ENCODE measurements around the gene YPEL5. TPM values are rescaled to one million over a fixed set of nuclear protein-coding genes. Genes with fewer than 3 reads are reported as not detected.
"Not testable (repeated sequence)": the region's sequence is repeated elsewhere in the genome, so short reads cannot be mapped to it uniquely, and the experiment has no call there.

The YPEL5 gene
- total RNA-seq (2012; rRNA removed): 29.3 and 31.2 TPM in 2 replicates

GRCh38 chr2:30146337-30147195 is at the start of gene YPEL5:
Gene YPEL5 (plus strand): TSS chr2:30147007. CDS start chr2:30156652, 9,645 bp downstream.
- peak within 1 kb of the TSS; percentile 99 for H3K9ac ChIP-seq (ENCODE audit: low read depth, low read length)
- no peaks in the 10 kb centered on the region for H3K9me3 ChIP-seq (replicated peaks; ENCODE audit: low read length)
- peaks cover 20% of the 10 kb centered on the region for H3K4me1 ChIP-seq (ENCODE audit: control insufficient read depth, insufficient read depth, low read length)
- peak within 1 kb of the TSS; percentile 96 for H3K4me2 ChIP-seq (ENCODE audit: low read length)
- peaks cover 4% of the 10 kb centered on the region for H3K27me3 ChIP-seq (ENCODE audit: control insufficient read depth, insufficient read depth, low read length)
- H3K36me3 ChIP-seq (ENCODE audit: insufficient read depth, low read length): peaks cover 14% of the 10 kb centered on the region
- H3K4me3 ChIP-seq (ENCODE audit: low read length): peak within 1 kb of the TSS; percentile 94

GRCh38 chr2:30098266-30099005 is 48.4 kb upstream of the YPEL5 start:
- H3K4me2 ChIP-seq (ENCODE audit: low read length): no peak overlapping the region
- no peaks in the 10 kb centered on the region for H3K9me3 ChIP-seq (replicated peaks; ENCODE audit: low read length)
- no peak overlapping the region for H3K9ac ChIP-seq (ENCODE audit: low read depth, low read length)
- H3K27me3 ChIP-seq (ENCODE audit: control insufficient read depth, insufficient read depth, low read length): peaks cover 64% of the 10 kb centered on the region
- H3K4me1 ChIP-seq (ENCODE audit: control insufficient read depth, insufficient read depth, low read length): no peaks in the 10 kb centered on the region
- no peak overlapping the region for H3K4me3 ChIP-seq (ENCODE audit: low read length)
- H3K36me3 ChIP-seq (ENCODE audit: insufficient read depth, low read length): no peaks in the 10 kb centered on the region

- not testable (repeated sequence) for H3K4me1 ChIP-seq (ENCODE audit: control insufficient read depth, insufficient read depth, low read length); H3K9ac ChIP-seq (ENCODE audit: low read depth, low read length); H3K9me3 ChIP-seq (replicated peaks; ENCODE audit: low read length); H3K36me3 ChIP-seq (ENCODE audit: insufficient read depth, low read length); H3K4me3 ChIP-seq (ENCODE audit: low read length); H3K4me2 ChIP-seq (ENCODE audit: low read length)
- peaks cover 64% of the 10 kb centered on the region for H3K27me3 ChIP-seq (ENCODE audit: control insufficient read depth, insufficient read depth, low read length)
Measured at GRCh38 chr2:30099366-30099765, 47.4 kb upstream of the YPEL5 start.

GRCh38 chr2:30100691-30101090 is 46.1 kb upstream of the YPEL5 start:
- H3K36me3 ChIP-seq (ENCODE audit: insufficient read depth, low read length); H3K4me1 ChIP-seq (ENCODE audit: control insufficient read depth, insufficient read depth, low read length); H3K9me3 ChIP-seq (replicated peaks; ENCODE audit: low read length); H3K4me2 ChIP-seq (ENCODE audit: low read length); H3K9ac ChIP-seq (ENCODE audit: low read depth, low read length); H3K4me3 ChIP-seq (ENCODE audit: low read length): not testable (repeated sequence)
- peaks cover 59% of the 10 kb centered on the region for H3K27me3 ChIP-seq (ENCODE audit: control insufficient read depth, insufficient read depth, low read length)

- H3K9me3 ChIP-seq (replicated peaks; ENCODE audit: low read length): no peaks in the 10 kb centered on the region
- H3K36me3 ChIP-seq (ENCODE audit: insufficient read depth, low read length): no peaks in the 10 kb centered on the region
- H3K4me1 ChIP-seq (ENCODE audit: control insufficient read depth, insufficient read depth, low read length): no peaks in the 10 kb centered on the region
- H3K27me3 ChIP-seq (ENCODE audit: control insufficient read depth, insufficient read depth, low read length): peaks cover 35% of the 10 kb centered on the region
- H3K9ac ChIP-seq (ENCODE audit: low read depth, low read length): no peak overlapping the region
- no peak overlapping the region for H3K4me3 ChIP-seq (ENCODE audit: low read length)
- H3K4me2 ChIP-seq (ENCODE audit: low read length): no peak overlapping the region
Measured at GRCh38 chr2:30104307-30104706, 42.5 kb upstream of the YPEL5 start.

- no peaks in the 10 kb centered on the region for H3K36me3 ChIP-seq (ENCODE audit: insufficient read depth, low read length)
- H3K9ac ChIP-seq (ENCODE audit: low read depth, low read length): no peak overlapping the region
- peaks cover 33% of the 10 kb centered on the region for H3K27me3 ChIP-seq (ENCODE audit: control insufficient read depth, insufficient read depth, low read length)
- no peaks in the 10 kb centered on the region for H3K4me1 ChIP-seq (ENCODE audit: control insufficient read depth, insufficient read depth, low read length)
- H3K9me3 ChIP-seq (replicated peaks; ENCODE audit: low read length): no peaks in the 10 kb centered on the region
- H3K4me3 ChIP-seq (ENCODE audit: low read length): no peak overlapping the region
- no peak overlapping the region for H3K4me2 ChIP-seq (ENCODE audit: low read length)
Measured at GRCh38 chr2:30105556-30105955, 41.3 kb upstream of the YPEL5 start.

GRCh38 chr2:30106543-30106942 is 40.3 kb upstream of the YPEL5 start:
- Histone ChIP-seq H3K9me3 (replicated peaks; ENCODE audit: low read length) (no peaks in the 10 kb centered on the region), H3K36me3 (ENCODE audit: insufficient read depth, low read length) (no peaks in the 10 kb centered on the region), H3K4me3 (ENCODE audit: low read length) (no peak overlapping the region), H3K4me2 (ENCODE audit: low read length) (no peak overlapping the region), H3K27me3 (ENCODE audit: control insufficient read depth, insufficient read depth, low read length) (peaks cover 29% of the 10 kb centered on the region), H3K9ac (ENCODE audit: low read depth, low read length) (no peak overlapping the region), H3K4me1 (ENCODE audit: control insufficient read depth, insufficient read depth, low read length) (no peaks in the 10 kb centered on the region)

GRCh38 chr2:30108192-30108591 is 38.6 kb upstream of the YPEL5 start:
- no peaks in the 10 kb centered on the region for H3K36me3 ChIP-seq (ENCODE audit: insufficient read depth, low read length)
- H3K4me2 ChIP-seq (ENCODE audit: low read length): no peak overlapping the region
- no peak overlapping the region for H3K9ac ChIP-seq (ENCODE audit: low read depth, low read length)
- H3K4me1 ChIP-seq (ENCODE audit: control insufficient read depth, insufficient read depth, low read length): peaks cover 2% of the 10 kb centered on the region
- H3K9me3 ChIP-seq (replicated peaks; ENCODE audit: low read length): no peaks in the 10 kb centered on the region
- H3K4me3 ChIP-seq (ENCODE audit: low read length): no peak overlapping the region
- H3K27me3 ChIP-seq (ENCODE audit: control insufficient read depth, insufficient read depth, low read length): peaks cover 16% of the 10 kb centered on the region

GRCh38 chr2:30108851-30109250 is 38.0 kb upstream of the YPEL5 start:
- Histone ChIP-seq H3K9ac (ENCODE audit: low read depth, low read length) (no peak overlapping the region), H3K4me3 (ENCODE audit: low read length) (no peak overlapping the region), H3K4me1 (ENCODE audit: control insufficient read depth, insufficient read depth, low read length) (peaks cover 8% of the 10 kb centered on the region), H3K9me3 (replicated peaks; ENCODE audit: low read length) (no peaks in the 10 kb centered on the region), H3K36me3 (ENCODE audit: insufficient read depth, low read length) (no peaks in the 10 kb centered on the region), H3K4me2 (ENCODE audit: low read length) (no peak overlapping the region), H3K27me3 (ENCODE audit: control insufficient read depth, insufficient read depth, low read length) (peaks cover 12% of the 10 kb centered on the region)

GRCh38 chr2:30109856-30110255 is 37.0 kb upstream of the YPEL5 start:
- Histone ChIP-seq H3K4me1 (ENCODE audit: control insufficient read depth, insufficient read depth, low read length) (peaks cover 18% of the 10 kb centered on the region), H3K36me3 (ENCODE audit: insufficient read depth, low read length) (no peaks in the 10 kb centered on the region), H3K4me3 (ENCODE audit: low read length) (no peak overlapping the region), H3K4me2 (ENCODE audit: low read length) (no peak overlapping the region), H3K9me3 (replicated peaks; ENCODE audit: low read length) (no peaks in the 10 kb centered on the region), H3K9ac (ENCODE audit: low read depth, low read length) (no peak overlapping the region), H3K27me3 (ENCODE audit: control insufficient read depth, insufficient read depth, low read length) (peaks cover 4% of the 10 kb centered on the region)

- H3K9me3 ChIP-seq (replicated peaks; ENCODE audit: low read length): no peaks in the 10 kb centered on the region
- H3K4me1 ChIP-seq (ENCODE audit: control insufficient read depth, insufficient read depth, low read length): peaks cover 26% of the 10 kb centered on the region
- H3K36me3 ChIP-seq (ENCODE audit: insufficient read depth, low read length): no peaks in the 10 kb centered on the region
- peaks cover 4% of the 10 kb centered on the region for H3K27me3 ChIP-seq (ENCODE audit: control insufficient read depth, insufficient read depth, low read length)
- H3K9ac ChIP-seq (ENCODE audit: low read depth, low read length): no peak overlapping the region
- H3K4me2 ChIP-seq (ENCODE audit: low read length): no peak overlapping the region
- H3K4me3 ChIP-seq (ENCODE audit: low read length): no peak overlapping the region
Measured at GRCh38 chr2:30110773-30111172, 36.0 kb upstream of the YPEL5 start.
